Caco-2 (cell line): ENCODE data around the gene ADAD2. TPM values are rescaled to one million over a fixed set of nuclear protein-coding genes. Genes with fewer than 3 reads are reported as not detected.
A peak's percentile ranks its signal among the peaks of the same experiment; 100 is the strongest.

Source experiments
- BruUV-seq: library from RNA; stranded (reverse); fragments of 400-500 nt; replicated peaks from 2 replicates; lab custom pipeline; 2021; lab: Mats Ljungman, UMichigan
- CTCF ChIA-PET: fragments of 300-600 bp; sonication (Branson Sonifier 250); formaldehyde crosslinking; loops from one replicate; lab custom pipeline; 2022; ENCODE audit warnings: antibody characterized with exemption; lab: Charles Lee
- POLR2A ChIA-PET: fragments of 300-600 bp; sonication (Branson Sonifier 250); formaldehyde crosslinking; loops from one replicate; lab custom pipeline; 2022; ENCODE audit warnings: antibody characterized with exemption; lab: Charles Lee
- DNase-seq, 2 experiments: peaks; one replicate each; pipeline versions ENCODE4 v3.0.0 to v3.0.0-alpha.2; 2020 to 2022
- H3K27me3 ChIP-seq: replicated peaks from 2 replicates; pipeline ENCODE4 v1.6.0; 2011; ENCODE audit warnings: low read length; ENCODE audit not compliant: control insufficient read depth, insufficient read depth
- H3K36me3 ChIP-seq: 2 replicates; pipeline ENCODE4 v1.5.1; 2011; ENCODE audit warnings: low read length; ENCODE audit not compliant: control insufficient read depth, insufficient read depth
- H3K4me1 ChIP-seq: fragments of 250-450 bp; sonication (Bioruptor Pico); 2 replicates; pipeline ENCODE4 v1.5.1; 2020; ENCODE audit warnings: mild to moderate bottlenecking
- H3K4me3 ChIP-seq: 2 replicates; pipeline ENCODE4 v1.5.1; 2011; ENCODE audit warnings: low read depth, mild to moderate bottlenecking, control low read depth, low read length
- H3K9me3 ChIP-seq: fragments of 250-450 bp; sonication (Bioruptor Pico); 2 replicates; pipeline ENCODE4 v1.5.1; 2020; ENCODE audit warnings: mild to moderate bottlenecking, moderate library complexity
- H3K27ac Mint-ChIP-seq: one replicate; pipeline ENCODE4 v1.8.0; 2022; ENCODE audit warnings: mixed read lengths; ENCODE audit not compliant: unreplicated experiment
- H3K27me3 Mint-ChIP-seq: one replicate; pipeline ENCODE4 v1.8.0; 2022; ENCODE audit warnings: mixed read lengths; ENCODE audit not compliant: insufficient read depth, unreplicated experiment
- H3K36me3 Mint-ChIP-seq: one replicate; pipeline ENCODE4 v1.8.0; 2022; ENCODE audit warnings: mild to moderate bottlenecking, mixed read lengths; ENCODE audit not compliant: insufficient read depth, unreplicated experiment
- H3K4me1 Mint-ChIP-seq: one replicate; pipeline ENCODE4 v1.8.0; 2022; ENCODE audit warnings: low read depth, mixed read lengths; ENCODE audit not compliant: unreplicated experiment
- H3K4me3 Mint-ChIP-seq: one replicate; pipeline ENCODE4 v1.8.0; 2022; ENCODE audit warnings: mild to moderate bottlenecking, moderate library complexity, mixed read lengths; ENCODE audit not compliant: unreplicated experiment
- H3K9me3 Mint-ChIP-seq: one replicate; pipeline ENCODE4 v1.8.0; 2022; ENCODE audit warnings: mixed read lengths; ENCODE audit not compliant: unreplicated experiment
- CTCF ChIP-seq, 2 experiments: fragments of 200-600 bp in 1 of 2; IDR thresholded peaks; 1 replicate in 1 of 2; 2 replicates in 1 of 2; pipeline versions ENCODE4 v1.5.1 to v1.8.0; 2011 to 2022; ENCODE audit warnings: antibody characterized with exemption in 1 of 2, control low read depth in 1 of 2, inconsistent platforms in 1 of 2, low read depth in 1 of 2, low read length in 1 of 2, mild to moderate bottlenecking in 1 of 2, moderate library complexity in 1 of 2; ENCODE audit not compliant: insufficient read depth in 1 of 2, severe bottlenecking in 1 of 2, unreplicated experiment in 1 of 2
- intact Hi-C: fragments of 100-400 bp; cut with micrococcal nuclease; formaldehyde crosslinking; loops from one replicate; pipeline ENCODE4 v1.10.0; 2022; ENCODE audit not compliant: unreplicated experiment
- total RNA-seq: library from RNA; stranded (reverse); gene quantifications from 2 replicates; pipeline ENCODE4 v1.2.3, GENCODE V29; 2022

The ADAD2 gene
- total RNA-seq, 1 experiment from 2014 or later: not detected

DNA sequence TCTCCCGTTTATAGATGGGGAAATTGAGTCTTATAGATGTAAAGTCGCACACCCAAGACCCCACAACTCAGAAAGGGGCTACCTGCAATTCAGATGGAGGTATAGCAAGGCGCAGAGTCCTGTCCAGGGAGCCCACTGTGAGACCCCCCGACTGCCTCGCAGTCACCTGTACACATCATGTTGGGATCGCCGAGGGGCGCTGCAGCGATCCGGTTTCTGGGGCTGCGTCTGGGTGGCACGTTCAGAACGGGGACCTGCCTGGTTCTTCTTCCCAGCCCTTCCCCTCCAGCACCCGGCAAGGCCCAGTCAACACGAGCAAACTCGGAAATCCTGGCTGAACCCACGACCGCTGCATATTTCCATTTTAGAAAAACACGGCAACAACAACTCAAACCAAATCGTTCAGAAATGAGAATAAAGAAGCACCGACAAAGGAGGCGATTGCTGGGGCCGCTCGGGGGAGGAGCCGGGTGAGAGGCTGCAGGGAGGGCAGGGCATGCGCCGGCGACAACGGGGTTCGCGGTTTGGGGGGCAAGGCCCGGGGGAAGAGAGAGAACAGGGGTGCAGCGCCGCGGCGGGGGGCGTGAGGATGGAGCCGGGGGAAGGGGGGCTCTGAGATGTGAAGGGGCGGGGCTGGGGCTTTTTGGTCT lies 46.6 kb upstream of the ADAD2 start:
- no peaks in the 10 kb centered on the region for H3K36me3 ChIP-seq
- POLR2A ChIA-PET: interaction anchor here (1.0 to 1.2 kb wide), 2 partner anchors 12 to 28 kb away, joined by 3 to 4 read pairs; partner anchors contain the start of gene MBTPS1
- TSS peak; percentile 36 for BruUV-seq
- TF ChIP-seq CTCF (IDR thresholded peaks at IDR 0.05; ENCODE audit: insufficient read depth in 1 of 2, low read depth in 1 of 2, low read length in 1 of 2, severe bottlenecking in 1 of 2, unreplicated experiment in 1 of 2): peak in 1 of 2 experiments; percentile 23
- H3K36me3 Mint-ChIP-seq: peaks cover 16% of the 10 kb centered on the region
- H3K9me3 Mint-ChIP-seq: no peaks in the 10 kb centered on the region
- peak overlapping the region; percentile 88 for H3K27ac Mint-ChIP-seq
- H3K27me3 ChIP-seq: no peaks in the 10 kb centered on the region
- H3K4me3 Mint-ChIP-seq: peak overlapping the region; percentile 93
- H3K4me1 Mint-ChIP-seq: peaks cover 16% of the 10 kb centered on the region
- H3K4me1 ChIP-seq: no peaks in the 10 kb centered on the region
- CTCF ChIA-PET: interaction anchor here (0.9 to 2.6 kb wide), 5 partner anchors 28 to 216 kb away, joined by 3 to 12 read pairs (median 4); partner anchors contain the start of genes MBTPS1 and TAF1C
- peak in 1 of 2 experiments; percentile 47 for DNase-seq
- peak overlapping the region; percentile 64 for H3K4me3 ChIP-seq
- H3K27me3 Mint-ChIP-seq: peaks cover 7% of the 10 kb centered on the region
- no peaks in the 10 kb centered on the region for H3K9me3 ChIP-seq
- intact Hi-C loops: no loop called here

DNA sequence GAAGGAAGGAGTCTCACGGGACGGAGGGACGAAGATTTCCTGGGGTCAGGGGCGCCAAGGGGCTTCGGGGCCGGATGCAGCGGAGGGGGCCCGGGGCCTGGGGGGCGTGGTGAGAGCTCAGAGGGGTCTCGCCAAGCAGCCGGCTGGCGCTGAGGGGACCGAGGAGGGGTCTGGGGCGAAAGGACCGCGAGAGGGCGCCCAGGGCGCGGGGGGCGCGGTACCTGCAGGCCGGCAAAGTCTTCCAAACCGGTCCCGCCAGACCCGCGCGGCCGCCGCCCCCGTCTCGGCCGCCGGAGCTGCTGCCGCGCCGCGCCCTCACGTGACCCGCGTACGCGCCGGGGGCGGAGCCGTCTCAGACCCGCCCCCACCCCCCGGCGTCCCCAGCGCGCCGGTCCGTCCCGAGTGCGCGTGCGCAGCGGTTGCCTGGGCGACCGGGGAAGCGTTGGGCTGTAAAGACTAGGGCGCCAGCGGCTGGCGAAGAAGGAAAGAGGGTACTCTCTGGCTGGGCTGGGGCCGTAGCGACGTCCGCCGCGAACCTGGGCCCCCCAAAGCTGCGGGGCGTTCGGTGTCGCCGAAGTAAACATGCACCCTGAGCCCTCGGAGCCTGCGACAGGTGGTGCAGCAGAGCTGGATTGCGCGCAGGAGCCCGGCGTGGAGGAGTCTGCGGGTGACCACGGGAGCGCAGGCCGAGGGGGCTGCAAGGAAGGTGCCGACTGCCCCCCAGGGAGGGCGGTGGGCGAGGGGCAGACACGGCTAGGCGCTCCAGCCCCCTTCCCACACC lies 45.9 kb upstream of the ADAD2 start, which contains the start of the genes DNAAF1 and HSDL1:
TSS of gene DNAAF1 (plus strand) at position 450 of the 781 bp plus-strand sequence. CDS start at position 583, 133 bp downstream.
TSS of gene HSDL1 (minus strand) at position 319 of the 781 bp plus-strand sequence. CDS start 13,856 bp downstream, outside the sequence.
- POLR2A ChIA-PET: interaction anchor here (1.0 to 1.2 kb wide), 2 partner anchors 11 to 28 kb away, joined by 3 to 4 read pairs; partner anchors contain the start of gene MBTPS1
- CTCF ChIA-PET: interaction anchor here (0.9 to 2.6 kb wide), 5 partner anchors 32 to 216 kb away, joined by 3 to 12 read pairs (median 3); partner anchors contain the start of gene TAF1C
- Histone ChIP-seq H3K4me3 (peak within 1 kb of the TSS; percentile 64), H3K36me3 (no peaks in the 10 kb centered on the region), H3K4me1 (no peaks in the 10 kb centered on the region), H3K27me3 (no peaks in the 10 kb centered on the region), H3K9me3 (no peaks in the 10 kb centered on the region)
- Mint-ChIP-seq H3K4me1 (peaks cover 15% of the 10 kb centered on the region), H3K27ac (peak within 1 kb of the TSS; percentile 88), H3K27me3 (peaks cover 10% of the 10 kb centered on the region), H3K9me3 (no peaks in the 10 kb centered on the region), H3K36me3 (peaks cover 16% of the 10 kb centered on the region), H3K4me3 (peak within 1 kb of the TSS; percentile 93)
- peak; percentile 58 to 70 for TF ChIP-seq CTCF (IDR thresholded peaks at IDR 0.05; ENCODE audit: insufficient read depth in 1 of 2, low read depth in 1 of 2, low read length in 1 of 2, severe bottlenecking in 1 of 2, unreplicated experiment in 1 of 2)
- intact Hi-C loops: loop anchor here (1.0 kb wide), 3 partner anchors 29 to 42 kb away; partner anchors contain the start of genes MBTPS1 and TAF1C
- BruUV-seq: no TSS peak
- peak; percentile 89 to 98 for DNase-seq

GRCh38 chr16:84150926-84151325 lies 40.0 kb upstream of the ADAD2 start:
- BruUV-seq: no TSS peak
- Mint-ChIP-seq H3K27ac (no peak overlapping the region), H3K9me3 (no peaks in the 10 kb centered on the region), H3K36me3 (no peaks in the 10 kb centered on the region), H3K4me3 (no peak overlapping the region), H3K27me3 (peaks cover 26% of the 10 kb centered on the region), H3K4me1 (no peaks in the 10 kb centered on the region)
- DNase-seq: no peak
- POLR2A ChIA-PET: no interaction called here
- Histone ChIP-seq H3K27me3 (no peaks in the 10 kb centered on the region), H3K4me1 (no peaks in the 10 kb centered on the region), H3K36me3 (no peaks in the 10 kb centered on the region), H3K9me3 (no peaks in the 10 kb centered on the region), H3K4me3 (no peak overlapping the region)
- CTCF ChIA-PET: interaction anchor here (2.3 kb wide), 1 partner anchor 36 kb away, joined by 5 read pairs; the partner anchor contains the start of gene TAF1C
- intact Hi-C loops: no loop called here
- no peak for TF ChIP-seq CTCF (IDR thresholded peaks at IDR 0.05; ENCODE audit: insufficient read depth in 1 of 2, low read depth in 1 of 2, low read length in 1 of 2, severe bottlenecking in 1 of 2, unreplicated experiment in 1 of 2)
